Esophagus muscularis mucosa (tissue), 4 donors: ENCODE results near the gene PRKCQ. TPM values are rescaled to one million over a fixed set of nuclear protein-coding genes. Genes with fewer than 3 reads are reported as not detected.

ENCODE experiments used
- DNase-seq: peaks from one replicate; pipeline ENCODE4 v3.0.0-alpha.2; 2017; ENCODE audit errors: extremely low spot score
- H3K27ac ChIP-seq, 4 donors: fragments of 200-600 bp; sonication (generic); replicated peaks in 1 of 4; 1 replicate in 3 of 4; 2 replicates in 1 of 4; pipeline ENCODE4 v1.5.1; 2016 to 2019; ENCODE audit warnings: mild to moderate bottlenecking in 1 of 4
- H3K27me3 ChIP-seq, 4 donors: fragments of 200-600 bp; sonication (generic); one replicate each; pipeline versions ENCODE4 v1.5.1 to v1.6.0; 2016 to 2019
- H3K36me3 ChIP-seq, 4 donors: fragments of 200-600 bp; sonication (generic); one replicate each; pipeline ENCODE4 v1.5.1; 2016 to 2019
- H3K4me1 ChIP-seq, 4 donors: fragments of 200-600 bp; sonication (generic); one replicate each; pipeline ENCODE4 v1.5.1; 2016 to 2019
- H3K4me3 ChIP-seq, 4 donors: fragments of 200-600 bp; sonication (generic); 1 replicate in 2 of 4; 2 replicates in 2 of 4; pipeline ENCODE4 v1.5.1; 2016 to 2019; ENCODE audit warnings: mild to moderate bottlenecking in 4 of 4, moderate library complexity in 1 of 4
- H3K9me3 ChIP-seq, 4 donors: fragments of 200-600 bp; sonication (generic); 1 replicate in 3 of 4; 2 replicates in 1 of 4; pipeline ENCODE4 v1.5.1; 2016 to 2019
- CTCF ChIP-seq, 3 experiments: fragments of 200-600 bp in 2 of 3; fragments of 450-650 bp in 1 of 3; sonication (generic) in 2 of 3; IDR thresholded peaks; one replicate each; pipeline ENCODE4 v1.5.1; 2017 to 2019; ENCODE audit warnings: antibody characterized with exemption in 3 of 3, mild to moderate bottlenecking in 2 of 3, moderate library complexity in 1 of 3
- EP300 ChIP-seq: sonication (generic); formaldehyde crosslinking; IDR thresholded peaks from one replicate; pipeline ENCODE4 v1.6.1; 2017; ENCODE audit warnings: antibody characterized with exemption
- POLR2A ChIP-seq: fragments of 450-650 bp; IDR thresholded peaks from one replicate; pipeline ENCODE4 v1.6.1; 2017; ENCODE audit warnings: antibody characterized with exemption, moderate library complexity, mild to moderate bottlenecking, low read depth
- POLR2AphosphoS5 ChIP-seq, 2 donors: sonication (generic); formaldehyde crosslinking; IDR thresholded peaks; one replicate each; pipeline ENCODE4 v1.6.1; 2017; ENCODE audit warnings: antibody characterized with exemption in 2 of 2
- WGBS: methylation state at CpG from one replicate; pipeline ENCODE4 v1.1.5; 2018; 5-methylcytosine and 5-hydroxymethylcytosine counted together
- intact Hi-C: fragments of 100-400 bp; cut with DNase I; formaldehyde crosslinking; loops from one replicate; pipeline ENCODE4 v1.15.1; 2023
- total RNA-seq, 4 donors: library from RNA; depleted of rRNA; stranded (reverse); fragments of >200 nt; gene quantifications; one replicate each; pipeline versions ENCODE4 v1.1.0 to v1.2.1, GENCODE V29; 2016

The PRKCQ gene
- total RNA-seq, 4 donors from 2014 or later, result 4.6 to 9.4 (median 6.8) TPM

- Histone ChIP-seq H3K27ac (no peak overlapping the region), H3K36me3 (no peaks in the 10 kb centered on the region), H3K27me3 (peaks cover 0 to 15% (median 0%) of the 10 kb centered on the region in 4 donors), H3K4me1 (no peaks in the 10 kb centered on the region), H3K9me3 (no peaks in the 10 kb centered on the region), H3K4me3 (no peak overlapping the region)
- intact Hi-C loops, result no loop called here
- TF ChIP-seq EP300 (no peak), CTCF (IDR thresholded peaks at IDR 0.05) (no peak), POLR2AphosphoS5 (IDR thresholded peaks at IDR 0.05) (no peak), POLR2A (no peak)
- WGBS, result 64% methylated on average over 15 of the region's 15 CpGs
- no peak for DNase-seq
Measured at GRCh38 chr10:6603142-6604125, 23.4 kb upstream of the PRKCQ start.

DNA sequence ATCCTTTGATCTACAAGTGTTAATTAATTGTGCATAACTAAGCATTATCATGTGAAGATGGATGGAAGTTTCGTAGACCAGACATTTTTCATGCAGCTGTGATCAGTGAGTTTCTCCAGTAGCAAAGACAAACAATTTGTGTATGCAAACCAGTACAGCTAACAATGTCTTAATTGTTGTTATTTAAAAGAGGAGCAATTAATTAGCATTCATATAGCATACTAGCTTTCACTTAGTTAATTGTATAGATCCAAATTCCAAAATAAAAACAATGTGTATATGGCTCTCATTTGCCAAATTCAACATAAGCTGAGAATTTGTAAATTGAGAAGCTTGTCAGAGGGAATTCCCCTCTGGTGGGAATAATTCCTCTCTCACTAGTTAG is 22.6 kb upstream of the PRKCQ start:
- no peak overlapping the region for H3K27ac ChIP-seq
- peaks cover 0 to 15% (median 0%) of the 10 kb centered on the region in 4 donors for H3K27me3 ChIP-seq
- no peak overlapping the region for H3K4me3 ChIP-seq
- WGBS, result 67% methylated on average over 1 of the region's 1 CpG
- no peaks in the 10 kb centered on the region for H3K36me3 ChIP-seq
- intact Hi-C loops, result no loop called here
- no peak for TF ChIP-seq POLR2AphosphoS5 (IDR thresholded peaks at IDR 0.05)
- no peak for TF ChIP-seq EP300
- TF ChIP-seq CTCF (IDR thresholded peaks at IDR 0.05), result no peak
- no peak for TF ChIP-seq POLR2A
- H3K4me1 ChIP-seq, result no peaks in the 10 kb centered on the region
- no peak for DNase-seq
- H3K9me3 ChIP-seq, result no peaks in the 10 kb centered on the region

DNA sequence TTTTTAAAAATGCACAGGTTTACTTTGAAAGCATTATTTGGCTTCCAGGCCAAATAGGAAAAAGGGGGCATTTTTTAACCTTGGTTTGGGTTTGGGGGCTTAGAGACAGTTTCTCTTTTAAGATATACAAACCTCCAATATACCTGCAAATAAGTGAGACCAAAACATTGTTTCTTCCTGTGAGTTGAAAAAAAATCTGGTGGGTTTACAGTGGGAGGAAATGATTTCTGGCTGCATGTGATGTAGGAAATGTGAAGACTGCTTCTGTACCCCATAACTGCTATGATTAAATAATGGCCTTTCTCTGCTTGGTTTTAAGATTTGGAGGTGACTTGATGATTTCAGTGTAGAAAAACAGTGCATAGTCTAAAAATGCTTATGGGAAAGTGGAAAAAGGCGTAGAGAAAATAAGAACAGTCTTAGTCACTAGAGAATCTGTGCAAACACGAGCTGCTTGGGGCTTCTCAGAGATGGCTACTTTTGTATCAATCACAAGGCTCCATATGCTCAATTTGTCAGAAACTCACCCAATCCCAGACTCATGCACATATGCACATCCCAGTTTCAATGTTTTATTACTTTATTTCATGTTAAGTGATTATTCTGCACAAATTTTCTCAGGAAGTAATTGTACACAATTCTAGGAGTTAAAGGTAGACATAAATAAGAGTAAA is 22.1 kb upstream of the PRKCQ start:
- Histone ChIP-seq H3K27me3 (peaks cover 0 to 15% (median 0%) of the 10 kb centered on the region in 4 donors), H3K36me3 (no peaks in the 10 kb centered on the region), H3K9me3 (no peaks in the 10 kb centered on the region), H3K4me3 (no peak overlapping the region), H3K27ac (no peak overlapping the region), H3K4me1 (no peaks in the 10 kb centered on the region)
- no peak for DNase-seq
- 79% methylated on average over 2 of the region's 2 CpGs for WGBS
- TF ChIP-seq POLR2A (no peak), POLR2AphosphoS5 (IDR thresholded peaks at IDR 0.05) (no peak), EP300 (no peak), CTCF (IDR thresholded peaks at IDR 0.05) (no peak)
- intact Hi-C loops, result no loop called here

- intact Hi-C loops, result no loop called here
- Histone ChIP-seq H3K36me3 (no peaks in the 10 kb centered on the region), H3K9me3 (no peaks in the 10 kb centered on the region), H3K27ac (no peak overlapping the region), H3K27me3 (peaks cover 0 to 15% (median 0%) of the 10 kb centered on the region in 4 donors), H3K4me1 (no peaks in the 10 kb centered on the region), H3K4me3 (no peak overlapping the region)
- TF ChIP-seq POLR2AphosphoS5 (IDR thresholded peaks at IDR 0.05), result no peak
- no peak for DNase-seq
- WGBS, result 92% methylated on average over 7 of the region's 9 CpGs
Measured at GRCh38 chr10:6601246-6601805, 21.2 kb upstream of the PRKCQ start.
